Cardiac muscle cell (in vitro differentiated cells and primary cell): ENCODE data around the gene MARCHF6. TPM values are rescaled to one million over a fixed set of nuclear protein-coding genes. Genes with fewer than 3 reads are reported as not detected.

Source experiments
- DNase-seq, 2 donors: peaks; one replicate each; pipeline versions ENCODE4 v3.0.0 to v3.0.0-alpha.2; 2010 to 2017; ENCODE audit warnings: low read depth in 1 of 2, low spot score in 1 of 2
- H3K27ac ChIP-seq: fragments of 200-600 bp; sonication (generic); 2 replicates; pipeline ENCODE4 v1.5.1; 2016
- H3K27me3 ChIP-seq: fragments of 200-600 bp; sonication (generic); 2 replicates; pipeline ENCODE4 v1.6.0; 2016; ENCODE audit warnings: control low read depth
- H3K36me3 ChIP-seq: fragments of 200-600 bp; sonication (generic); 2 replicates; pipeline ENCODE4 v1.5.1; 2016; ENCODE audit warnings: control low read depth
- H3K4me1 ChIP-seq: fragments of 200-600 bp; sonication (generic); 2 replicates; pipeline ENCODE4 v1.8.1; 2017; ENCODE audit warnings: low read depth, mild to moderate bottlenecking, mixed run types
- H3K4me3 ChIP-seq: fragments of 200-600 bp; sonication (generic); 2 replicates; pipeline ENCODE4 v1.5.1; 2016; ENCODE audit warnings: mild to moderate bottlenecking
- H3K9me3 ChIP-seq: fragments of 200-600 bp; sonication (generic); 2 replicates; pipeline ENCODE4 v1.5.1; 2017; ENCODE audit warnings: low read depth, mild to moderate bottlenecking, control low read depth
- CTCF ChIP-seq: IDR thresholded peaks from 2 replicates; pipeline ENCODE4 v1.5.1; 2012; ENCODE audit warnings: low read depth, mild to moderate bottlenecking, low read length
- polyA plus RNA-seq: library from polyadenylated mRNA; unstranded; fragments of >200 nt; fragmentation: Nextera tagmentation; extraction: Ambion mirVana; gene quantifications from 2 replicates; pipeline ENCODE4 v1.2.1, GENCODE V29; 2016
- total RNA-seq: library from RNA; depleted of rRNA; stranded (reverse); fragments of >200 nt; gene quantifications from 2 replicates; pipeline ENCODE4 v1.2.3, GENCODE V29; 2016

MARCHF6 gene
- total and polyA plus RNA-seq, 2 experiments from 2014 or later: 56.8 to 75.1 TPM

- Histone ChIP-seq H3K9me3 (no peaks in the 10 kb centered on the region), H3K4me3 (no peak overlapping the region), H3K27me3 (no peaks in the 10 kb centered on the region), H3K36me3 (no peaks in the 10 kb centered on the region), H3K27ac (no peak overlapping the region), H3K4me1 (no peaks in the 10 kb centered on the region)
- no peak for TF ChIP-seq CTCF
- DNase-seq: no peak
Measured at GRCh38 chr5:10315201-10315600, 38.3 kb upstream of the MARCHF6 start.

- H3K4me3 ChIP-seq: no peak overlapping the region
- no peak overlapping the region for H3K27ac ChIP-seq
- no peak for DNase-seq
- H3K4me1 ChIP-seq: no peaks in the 10 kb centered on the region
- TF ChIP-seq CTCF: no peak
- no peaks in the 10 kb centered on the region for H3K9me3 ChIP-seq
- H3K27me3 ChIP-seq: no peaks in the 10 kb centered on the region
- no peaks in the 10 kb centered on the region for H3K36me3 ChIP-seq
Measured at GRCh38 chr5:10315824-10316509, 37.5 kb upstream of the MARCHF6 start.

- no peaks in the 10 kb centered on the region for H3K4me1 ChIP-seq
Measured at GRCh38 chr5:10317825-10318682, 35.4 kb upstream of the MARCHF6 start.

GRCh38 chr5:10319202-10319851 lies 34.2 kb upstream of the MARCHF6 start:
- H3K27me3 ChIP-seq: no peaks in the 10 kb centered on the region
- DNase-seq: peak in 1 of 2 donors; percentile 84
- no peaks in the 10 kb centered on the region for H3K9me3 ChIP-seq
- no peaks in the 10 kb centered on the region for H3K36me3 ChIP-seq
- no peak overlapping the region for H3K4me3 ChIP-seq
- no peaks in the 10 kb centered on the region for H3K4me1 ChIP-seq
- H3K27ac ChIP-seq: no peak overlapping the region
- TF ChIP-seq CTCF: peak; percentile 26

More at GRCh38 chr5:10317825-10318682, 35.4 kb upstream of the MARCHF6 start:
- Histone ChIP-seq H3K36me3 (no peaks in the 10 kb centered on the region), H3K27ac (no peak overlapping the region), H3K4me3 (no peak overlapping the region), H3K27me3 (no peaks in the 10 kb centered on the region), H3K9me3 (no peaks in the 10 kb centered on the region)
- no peak for TF ChIP-seq CTCF
- DNase-seq: no peak

GRCh38 chr5:10320793-10321192 lies 32.7 kb upstream of the MARCHF6 start:
- Histone ChIP-seq H3K4me1 (no peaks in the 10 kb centered on the region), H3K36me3 (no peaks in the 10 kb centered on the region), H3K9me3 (no peaks in the 10 kb centered on the region), H3K27ac (no peak overlapping the region), H3K27me3 (no peaks in the 10 kb centered on the region), H3K4me3 (no peak overlapping the region)
- no peak for DNase-seq
- no peak for TF ChIP-seq CTCF
